PC-9 (cell line): ENCODE results near the gene DOCK1. TPM values are rescaled to one million over a fixed set of nuclear protein-coding genes. Genes with fewer than 3 reads are reported as not detected.

Source experiments
- BruUV-seq: library from RNA; stranded (reverse); fragments of 400-500 nt; replicated peaks from 2 replicates; lab custom pipeline; 2021; lab: Mats Ljungman, UMichigan
- CTCF ChIA-PET: fragments of 300-600 bp; sonication (Branson Sonifier 250); formaldehyde crosslinking; loops from one replicate; lab custom pipeline; 2022; ENCODE audit warnings: antibody characterized with exemption; lab: Charles Lee
- POLR2A ChIA-PET: fragments of 300-600 bp; sonication (Branson Sonifier 250); formaldehyde crosslinking; loops from one replicate; lab custom pipeline; 2022; ENCODE audit warnings: antibody characterized with exemption; ENCODE audit not compliant: unreplicated experiment; lab: Charles Lee
- DNase-seq, 2 experiments: peaks; one replicate each; pipeline versions ENCODE4 v3.0.0 to v3.0.0-alpha.2; 2015 to 2022; ENCODE audit warnings: mixed read lengths in 1 of 2
- H2AFZ ChIP-seq: fragments of 200-600 bp; sonication (generic); 2 replicates; pipeline ENCODE4 v1.8.1; 2017; ENCODE audit warnings: antibody characterized with exemption
- H3F3A ChIP-seq: fragments of 200-600 bp; sonication (generic); 2 replicates; pipeline ENCODE4 v1.8.1; 2017; ENCODE audit warnings: antibody characterized with exemption, mild to moderate bottlenecking, low read depth; ENCODE audit not compliant: insufficient read depth
- H3K27ac ChIP-seq: fragments of 200-600 bp; sonication (generic); 2 replicates; pipeline ENCODE4 v1.6.1; 2016; ENCODE audit warnings: mixed run types
- H3K27me3 ChIP-seq: fragments of 200-600 bp; sonication (generic); 2 replicates; pipeline ENCODE4 v1.6.1; 2016; ENCODE audit warnings: low read depth, mixed run types; ENCODE audit not compliant: insufficient read depth
- H3K36me3 ChIP-seq: fragments of 200-600 bp; sonication (generic); 2 replicates; pipeline ENCODE4 v1.6.1; 2016; ENCODE audit warnings: low read depth, mixed run types
- H3K4me1 ChIP-seq: fragments of 200-600 bp; sonication (generic); replicated peaks from 2 replicates; pipeline ENCODE4 v1.6.1; 2016; ENCODE audit warnings: mixed run types; ENCODE audit not compliant: insufficient read depth
- H3K4me2 ChIP-seq: fragments of 200-600 bp; sonication (generic); 2 replicates; pipeline ENCODE4 v1.6.1; 2017; ENCODE audit warnings: mixed run types
- H3K4me3 ChIP-seq: fragments of 200-600 bp; sonication (generic); 2 replicates; pipeline ENCODE4 v1.6.1; 2016; ENCODE audit warnings: mixed run types
- H3K79me2 ChIP-seq: fragments of 200-600 bp; sonication (generic); 2 replicates; pipeline ENCODE4 v1.6.1; 2017; ENCODE audit warnings: low read depth, mixed run types
- H3K9me2 ChIP-seq: fragments of 200-600 bp; sonication (generic); 2 replicates; pipeline ENCODE4 v1.8.1; 2017; ENCODE audit warnings: mild to moderate bottlenecking; ENCODE audit not compliant: insufficient read depth
- H3K9me3 ChIP-seq: fragments of 200-600 bp; sonication (generic); 2 replicates; pipeline ENCODE4 v1.8.1; 2016; ENCODE audit warnings: low read depth; ENCODE audit not compliant: insufficient read depth
- H4K20me1 ChIP-seq: fragments of 200-600 bp; sonication (generic); 2 replicates; pipeline ENCODE4 v1.8.1; 2017; ENCODE audit not compliant: insufficient read depth
- EZH2 ChIP-seq: fragments of 200-600 bp; sonication (generic); IDR thresholded peaks from 2 replicates; pipeline ENCODE4 v1.8.0; 2017; ENCODE audit warnings: antibody characterized with exemption, low read depth
- intact Hi-C: fragments of 100-400 bp; cut with micrococcal nuclease; formaldehyde crosslinking; loops from one replicate; pipeline ENCODE4 v1.10.0; 2022; ENCODE audit not compliant: unreplicated experiment
- total RNA-seq: library from RNA; stranded (reverse); gene quantifications from 2 replicates; pipeline ENCODE4 v1.2.3, GENCODE V29; 2021
- TF ChIP-seq, protein P1 (sequence below): fragments of 200-600 bp; sonication (generic); conservative IDR thresholded peaks from 2 replicates; pipeline ENCODE4 v1.6.1; 2017; ENCODE audit warnings: mixed run types, antibody characterized with exemption, mild to moderate bottlenecking, moderate library complexity

DOCK1 gene
- total RNA-seq, 1 experiment from 2014 or later, result 24.8 TPM

- Histone ChIP-seq H3F3A (no peaks in the 10 kb centered on the region), H3K9me3 (no peaks in the 10 kb centered on the region), H3K4me2 (no peak overlapping the region), H3K79me2 (no peaks in the 10 kb centered on the region), H3K9me2 (no peaks in the 10 kb centered on the region), H3K36me3 (no peaks in the 10 kb centered on the region), H3K4me1 (no peaks in the 10 kb centered on the region), H3K27ac (no peak overlapping the region), H4K20me1 (no peaks in the 10 kb centered on the region), H3K4me3 (no peak overlapping the region), H2AFZ (no peak overlapping the region), H3K27me3 (no peaks in the 10 kb centered on the region)
- DNase-seq, result no peak
- CTCF ChIA-PET, result no interaction called here
- BruUV-seq, result no TSS peak
- no peak for TF ChIP-seq EZH2
- TF ChIP-seq, protein P1, sequence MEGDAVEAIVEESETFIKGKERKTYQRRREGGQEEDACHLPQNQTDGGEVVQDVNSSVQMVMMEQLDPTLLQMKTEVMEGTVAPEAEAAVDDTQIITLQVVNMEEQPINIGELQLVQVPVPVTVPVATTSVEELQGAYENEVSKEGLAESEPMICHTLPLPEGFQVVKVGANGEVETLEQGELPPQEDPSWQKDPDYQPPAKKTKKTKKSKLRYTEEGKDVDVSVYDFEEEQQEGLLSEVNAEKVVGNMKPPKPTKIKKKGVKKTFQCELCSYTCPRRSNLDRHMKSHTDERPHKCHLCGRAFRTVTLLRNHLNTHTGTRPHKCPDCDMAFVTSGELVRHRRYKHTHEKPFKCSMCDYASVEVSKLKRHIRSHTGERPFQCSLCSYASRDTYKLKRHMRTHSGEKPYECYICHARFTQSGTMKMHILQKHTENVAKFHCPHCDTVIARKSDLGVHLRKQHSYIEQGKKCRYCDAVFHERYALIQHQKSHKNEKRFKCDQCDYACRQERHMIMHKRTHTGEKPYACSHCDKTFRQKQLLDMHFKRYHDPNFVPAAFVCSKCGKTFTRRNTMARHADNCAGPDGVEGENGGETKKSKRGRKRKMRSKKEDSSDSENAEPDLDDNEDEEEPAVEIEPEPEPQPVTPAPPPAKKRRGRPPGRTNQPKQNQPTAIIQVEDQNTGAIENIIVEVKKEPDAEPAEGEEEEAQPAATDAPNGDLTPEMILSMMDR, result no peak
- POLR2A ChIA-PET, result no interaction called here
- intact Hi-C loops, result no loop called here
Observed at GRCh38 chr10:127234306-127234800, 329.1 kb downstream of the DOCK1 start.

DNA sequence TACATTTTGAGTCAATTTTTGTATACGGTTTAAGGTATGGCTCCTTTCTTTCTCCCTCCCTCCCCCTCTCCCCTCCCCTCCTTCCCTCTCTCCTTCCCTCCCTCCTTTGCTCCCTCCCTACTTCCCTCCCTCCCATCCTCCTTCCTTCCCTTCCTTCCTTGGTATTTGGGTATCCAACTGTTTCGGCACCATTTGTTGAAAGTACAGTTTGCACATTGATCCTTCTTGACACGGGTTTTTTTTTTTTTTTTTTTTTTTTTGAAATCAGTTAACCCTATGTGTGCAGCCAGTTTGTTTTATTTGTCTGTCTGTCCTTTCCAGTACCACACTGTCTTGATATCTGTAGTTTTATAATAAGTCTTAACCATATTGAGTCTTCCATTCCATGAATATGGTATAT, 331.0 kb downstream of the DOCK1 start:
- no peaks in the 10 kb centered on the region for H3F3A ChIP-seq
- no peak for DNase-seq
- H2AFZ ChIP-seq, result no peak overlapping the region
- no peaks in the 10 kb centered on the region for H3K36me3 ChIP-seq
- no peaks in the 10 kb centered on the region for H3K79me2 ChIP-seq
- intact Hi-C loops, result no loop called here
- ChIA-PET POLR2A (no interaction called here), CTCF (no interaction called here)
- TF ChIP-seq, protein P1, result no peak
- TF ChIP-seq EZH2, result no peak
- H3K9me3 ChIP-seq, result no peaks in the 10 kb centered on the region
- H3K9me2 ChIP-seq, result no peaks in the 10 kb centered on the region
- H3K4me2 ChIP-seq, result no peak overlapping the region
- no peak overlapping the region for H3K4me3 ChIP-seq
- no peaks in the 10 kb centered on the region for H3K27me3 ChIP-seq
- no peaks in the 10 kb centered on the region for H3K4me1 ChIP-seq
- no peaks in the 10 kb centered on the region for H4K20me1 ChIP-seq
- no TSS peak for BruUV-seq
- H3K27ac ChIP-seq, result no peak overlapping the region

DNA sequence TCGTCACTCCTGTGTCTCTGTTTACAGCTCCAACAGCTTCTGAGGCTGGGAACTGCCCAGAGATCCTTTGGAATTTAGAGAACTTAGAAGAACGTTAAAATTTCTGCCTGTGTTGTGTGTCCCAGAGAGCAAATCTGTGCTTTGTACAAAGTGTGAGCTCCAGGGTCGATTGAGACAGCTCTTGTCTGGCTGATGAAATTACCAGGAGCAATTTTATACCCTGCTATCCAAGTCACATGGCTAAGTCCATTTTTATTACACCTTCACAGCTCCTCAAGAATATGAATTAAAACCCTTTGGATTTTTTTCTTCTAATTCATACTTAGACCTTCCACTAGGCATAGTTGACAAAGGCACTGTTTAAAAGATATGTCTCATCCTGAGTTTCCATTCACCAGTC, 337.7 kb downstream of the DOCK1 start:
- no peak for DNase-seq
- intact Hi-C loops, result no loop called here
- no peaks in the 10 kb centered on the region for H3K9me2 ChIP-seq
- H3K27me3 ChIP-seq, result no peaks in the 10 kb centered on the region
- BruUV-seq, result no TSS peak
- H3K79me2 ChIP-seq, result no peaks in the 10 kb centered on the region
- no peaks in the 10 kb centered on the region for H3K4me1 ChIP-seq
- POLR2A ChIA-PET, result no interaction called here
- H3K9me3 ChIP-seq, result no peaks in the 10 kb centered on the region
- no peak overlapping the region for H3K4me3 ChIP-seq
- CTCF ChIA-PET, result no interaction called here
- no peaks in the 10 kb centered on the region for H3K36me3 ChIP-seq
- no peak overlapping the region for H3K4me2 ChIP-seq
- H3F3A ChIP-seq, result no peaks in the 10 kb centered on the region
- no peaks in the 10 kb centered on the region for H4K20me1 ChIP-seq
- TF ChIP-seq, protein P1, result no peak
- no peak for TF ChIP-seq EZH2
- no peak overlapping the region for H3K27ac ChIP-seq
- H2AFZ ChIP-seq, result no peak overlapping the region
